AG04450 (cell line): ENCODE data around the gene ATP6V0B. TPM values are rescaled to one million over a fixed set of nuclear protein-coding genes. Genes with fewer than 3 reads are reported as not detected.

Experiments used
- CTCF ChIA-PET: fragments of 300-600, 350-600 bp; formaldehyde crosslinking; extraction: SDS; loops from one replicate; lab custom pipeline; 2022; ENCODE audit warnings: antibody characterized with exemption, inconsistent platforms; lab: Charles Lee
- POLR2A ChIA-PET: fragments of 350-600 bp; formaldehyde crosslinking; extraction: SDS; loops from one replicate; lab custom pipeline; 2021; ENCODE audit warnings: antibody characterized with exemption, inconsistent platforms; lab: Yijun Ruan, JAX
- DNase-seq: peaks from one replicate; pipeline ENCODE4 v3.0.0-alpha.2; 2011; ENCODE audit warnings: low read depth, low spot score
- H3K27ac ChIP-seq: one replicate; pipeline ENCODE4 v1.5.1; 2012; ENCODE audit warnings: low read depth, low read length, control low read depth
- H3K27me3 ChIP-seq: one replicate; pipeline ENCODE4 v1.6.0; 2012; ENCODE audit warnings: low read length; ENCODE audit not compliant: control insufficient read depth, insufficient read depth
- H3K4me3 ChIP-seq: 2 replicates; pipeline ENCODE4 v1.5.1; 2011; ENCODE audit warnings: mild to moderate bottlenecking, low read depth, low read length, control low read depth
- H3K9me3 ChIP-seq: 2 replicates; pipeline ENCODE4 v1.5.1; 2012; ENCODE audit warnings: low read length; ENCODE audit not compliant: control insufficient read depth, insufficient read depth
- polyA plus RNA-seq: library from polyadenylated mRNA; depleted of rRNA; stranded (reverse); fragments of >200 nt; gene quantifications from 2 replicates; pipeline ENCODE4 v1.2.3, GENCODE V29; 2011
- TF ChIP-seq, protein P1 (sequence below): IDR thresholded peaks from 2 replicates; pipeline ENCODE4 v1.5.1; 2011; ENCODE audit warnings: low read depth, low read length, control low read depth, inconsistent platforms

The ATP6V0B gene
- polyA plus RNA-seq, 1 experiment, result 130 TPM

DNA sequence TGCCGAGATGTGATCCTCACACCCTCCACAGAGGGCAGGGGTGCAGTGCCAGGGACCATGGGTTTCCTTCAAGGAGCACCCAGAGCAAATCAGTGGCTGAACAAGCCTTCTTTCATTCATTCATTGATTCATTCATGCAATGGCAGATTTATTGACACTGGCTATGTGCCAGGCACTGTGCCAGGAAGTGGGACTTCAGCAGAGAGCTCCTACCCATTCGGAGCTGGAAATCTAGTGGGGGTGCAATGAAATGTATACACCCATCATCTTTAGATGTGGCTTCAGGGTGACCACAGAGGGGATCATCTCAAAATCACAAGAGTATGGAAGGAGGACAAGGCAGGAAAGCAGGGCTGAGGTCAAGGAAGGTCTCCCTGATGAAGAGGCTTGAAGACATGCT, 37.6 kb downstream of the ATP6V0B start:
- ChIA-PET CTCF (interaction anchor here (1.6 kb wide), 1 partner anchor 35 kb away, joined by 3 read pairs; no protein-coding TSS in a partner anchor), POLR2A (no interaction called here)
- Histone ChIP-seq H3K27ac (no peak overlapping the region), H3K4me3 (no peak overlapping the region), H3K9me3 (no peaks in the 10 kb centered on the region), H3K27me3 (no peaks in the 10 kb centered on the region)
- DNase-seq, result no peak
- TF ChIP-seq, protein P1, sequence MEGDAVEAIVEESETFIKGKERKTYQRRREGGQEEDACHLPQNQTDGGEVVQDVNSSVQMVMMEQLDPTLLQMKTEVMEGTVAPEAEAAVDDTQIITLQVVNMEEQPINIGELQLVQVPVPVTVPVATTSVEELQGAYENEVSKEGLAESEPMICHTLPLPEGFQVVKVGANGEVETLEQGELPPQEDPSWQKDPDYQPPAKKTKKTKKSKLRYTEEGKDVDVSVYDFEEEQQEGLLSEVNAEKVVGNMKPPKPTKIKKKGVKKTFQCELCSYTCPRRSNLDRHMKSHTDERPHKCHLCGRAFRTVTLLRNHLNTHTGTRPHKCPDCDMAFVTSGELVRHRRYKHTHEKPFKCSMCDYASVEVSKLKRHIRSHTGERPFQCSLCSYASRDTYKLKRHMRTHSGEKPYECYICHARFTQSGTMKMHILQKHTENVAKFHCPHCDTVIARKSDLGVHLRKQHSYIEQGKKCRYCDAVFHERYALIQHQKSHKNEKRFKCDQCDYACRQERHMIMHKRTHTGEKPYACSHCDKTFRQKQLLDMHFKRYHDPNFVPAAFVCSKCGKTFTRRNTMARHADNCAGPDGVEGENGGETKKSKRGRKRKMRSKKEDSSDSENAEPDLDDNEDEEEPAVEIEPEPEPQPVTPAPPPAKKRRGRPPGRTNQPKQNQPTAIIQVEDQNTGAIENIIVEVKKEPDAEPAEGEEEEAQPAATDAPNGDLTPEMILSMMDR, result no peak

DNA sequence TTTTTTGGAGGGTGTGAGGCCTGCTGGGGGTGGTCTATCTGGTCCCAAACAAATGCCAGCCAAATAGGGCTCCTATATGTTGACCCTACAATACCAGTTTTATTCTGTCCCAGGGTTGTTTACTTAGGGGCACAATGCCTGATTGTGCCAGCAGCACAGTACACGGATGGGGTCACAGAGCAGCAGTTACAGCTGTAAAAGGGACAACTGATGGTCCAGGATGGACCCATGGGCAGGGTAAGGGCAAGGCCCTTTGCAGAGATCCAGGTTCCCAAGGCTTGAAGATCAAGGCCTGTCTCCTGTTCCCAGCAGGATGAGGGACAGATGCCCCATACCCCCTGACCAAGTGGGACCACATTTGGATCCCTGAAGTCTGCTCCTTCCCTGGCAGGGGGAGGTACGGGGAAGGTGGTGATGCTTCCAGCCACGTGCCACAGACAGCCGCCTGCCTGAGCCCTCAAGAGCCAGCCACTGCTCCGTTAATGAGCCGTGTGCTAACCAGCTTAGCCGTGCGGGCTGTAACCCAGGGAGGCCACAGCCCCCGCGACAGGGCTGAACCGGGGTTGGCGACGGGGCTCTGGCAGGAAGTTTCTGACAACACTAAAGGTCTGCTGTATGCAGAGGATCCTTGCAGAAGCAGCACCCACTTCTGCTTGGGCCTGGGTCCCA, 38.3 kb downstream of the ATP6V0B start:
- Histone ChIP-seq H3K27me3 (no peaks in the 10 kb centered on the region), H3K9me3 (no peaks in the 10 kb centered on the region), H3K27ac (no peak overlapping the region), H3K4me3 (no peak overlapping the region)
- no peak for DNase-seq
- ChIA-PET POLR2A (no interaction called here), CTCF (interaction anchor here (1.2 to 1.5 kb wide), 2 partner anchors 8 to 23 kb away, joined by 4 to 9 read pairs; no protein-coding TSS in a partner anchor)
- TF ChIP-seq, protein P1, result no peak

DNA sequence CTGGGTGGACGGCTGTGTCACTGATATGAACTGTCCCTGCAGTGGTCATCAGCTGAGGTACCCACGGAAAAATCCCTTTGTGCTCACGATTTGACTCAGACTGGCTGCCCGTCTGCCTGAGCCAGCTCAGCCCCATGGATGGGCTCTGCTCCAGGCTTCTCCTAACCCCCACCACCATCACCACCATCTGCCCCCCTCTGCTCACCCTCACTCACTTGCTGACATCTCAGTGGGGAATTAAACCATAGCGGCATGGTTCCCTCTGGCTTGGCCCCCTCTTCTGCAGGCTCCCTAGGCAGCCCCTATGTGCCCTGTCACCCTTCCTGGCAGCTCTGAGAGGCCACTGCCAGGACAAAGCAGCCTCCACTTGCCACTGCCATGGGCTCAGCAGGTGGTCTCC, 39.2 kb downstream of the ATP6V0B start:
- Histone ChIP-seq H3K9me3 (no peaks in the 10 kb centered on the region), H3K27ac (no peak overlapping the region), H3K27me3 (no peaks in the 10 kb centered on the region), H3K4me3 (no peak overlapping the region)
- TF ChIP-seq, protein P1, result no peak
- ChIA-PET CTCF (interaction anchor here (1.2 to 2.0 kb wide), 4 partner anchors 9 to 34 kb away, joined by 3 to 9 read pairs (median 5); no protein-coding TSS in a partner anchor), POLR2A (no interaction called here)
- DNase-seq, result no peak

DNA sequence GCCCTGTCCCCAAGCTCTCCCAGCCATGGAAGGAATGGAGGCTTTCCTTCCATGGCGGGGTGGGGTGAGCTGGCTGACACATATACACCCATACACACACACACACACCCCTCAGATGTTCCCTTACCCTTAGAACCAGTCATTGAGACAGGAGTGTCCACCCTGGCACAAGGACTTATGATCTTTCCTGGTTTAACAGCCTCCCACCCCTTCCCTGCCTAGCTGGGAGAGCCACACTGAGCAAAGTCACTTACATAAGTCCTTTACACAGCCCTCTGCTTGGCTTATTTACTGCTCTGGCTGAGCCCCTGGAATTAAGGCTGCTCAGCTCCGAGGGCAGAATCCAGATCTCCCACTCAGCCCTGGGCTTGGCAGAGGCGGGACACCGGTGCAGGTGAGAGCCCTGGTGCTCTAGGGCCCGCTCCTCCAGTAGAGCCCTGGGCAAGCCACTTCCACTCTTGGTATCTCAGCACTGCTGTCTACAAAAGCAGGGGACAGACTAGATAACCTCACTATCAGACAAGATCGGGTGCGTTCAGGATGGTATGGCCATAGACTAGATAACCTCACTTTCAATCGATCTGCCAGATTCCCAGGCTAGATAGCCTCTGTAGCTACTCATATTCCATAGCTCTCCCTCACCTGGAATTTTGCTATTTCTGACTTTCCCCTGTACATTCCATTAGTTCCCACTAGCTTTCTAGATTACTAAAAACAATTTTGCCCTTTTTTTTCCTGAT, 39.8 kb downstream of the ATP6V0B start:
- H3K27me3 ChIP-seq, result no peaks in the 10 kb centered on the region
- no peak overlapping the region for H3K27ac ChIP-seq
- ChIA-PET CTCF (interaction anchor here (0.7 to 10.7 kb wide), 5 partner anchors 9 to 203 kb away, joined by 3 to 78 read pairs (median 6); no protein-coding TSS in a partner anchor), POLR2A (no interaction called here)
- H3K4me3 ChIP-seq, result no peak overlapping the region
- no peaks in the 10 kb centered on the region; the same call in 1 of the 2 replicates for H3K9me3 ChIP-seq
- DNase-seq, result no peak
- TF ChIP-seq, protein P1, result no peak
